Stimulated activated CD8-positive, alpha-beta memory T cell treated with anti-CD3 and anti-CD28 coated beads, Interleukin-7, amount 100 ng/mL, for 24 hours (primary cell): ENCODE measurements around the gene DLG3.
A peak's percentile ranks its signal among the peaks of the same experiment; 100 is the strongest.
"Not testable (repeated sequence)": the region's sequence is repeated elsewhere in the genome, so short reads cannot be mapped to it uniquely, and the experiment has no call there.

Experiments used
- DNase-seq: peaks from one replicate; pipeline ENCODE4 v3.0.0-alpha.2; 2020; ENCODE audit warnings: low read depth

Gene DLG3

GRCh38 chrX:70444326-70444945 lies at the start of gene DLG3:
DLG3 (plus strand) TSS chrX:70444835; CDS start chrX:70445202, 367 bp downstream.
- no peak for DNase-seq

GRCh38 chrX:70398899-70399298 lies 45.7 kb upstream of the DLG3 start:
- no peak for DNase-seq

GRCh38 chrX:70400181-70400580 lies 44.5 kb upstream of the DLG3 start:
- not testable (repeated sequence) for DNase-seq

- no peak for DNase-seq
Observed at GRCh38 chrX:70402721-70403120, 41.9 kb upstream of the DLG3 start.

GRCh38 chrX:70405003-70405402 lies 39.6 kb upstream of the DLG3 start:
- DNase-seq = no peak

- no peak for DNase-seq
Observed at GRCh38 chrX:70410921-70411320, 33.7 kb upstream of the DLG3 start.

GRCh38 chrX:70411475-70411874 lies 33.2 kb upstream of the DLG3 start:
- no peak for DNase-seq

GRCh38 chrX:70421618-70422017 lies 23.0 kb upstream of the DLG3 start:
- DNase-seq = no peak

- no peak for DNase-seq
Observed at GRCh38 chrX:70422851-70423341, 21.7 kb upstream of the DLG3 start, which contains the start of gene GDPD2. GDPD2 (plus strand) TSS chrX:70423314; CDS start chrX:70424985, 1,671 bp downstream.

GRCh38 chrX:70423936-70424675 lies 20.5 kb upstream of the DLG3 start:
- DNase-seq = no peak

GRCh38 chrX:70424801-70425200 lies 19.8 kb upstream of the DLG3 start:
- DNase-seq = no peak

- no peak for DNase-seq
Observed at GRCh38 chrX:70426286-70427278, 18.1 kb upstream of the DLG3 start.

GRCh38 chrX:70427365-70427764 lies 17.3 kb upstream of the DLG3 start:
- DNase-seq = no peak

- no peak for DNase-seq
Observed at GRCh38 chrX:70429759-70430158, 14.9 kb upstream of the DLG3 start.

GRCh38 chrX:70432936-70433847 lies 11.4 kb upstream of the DLG3 start:
- no peak for DNase-seq

GRCh38 chrX:70433848-70434351 lies 10.7 kb upstream of the DLG3 start:
- DNase-seq = peak; percentile 38

- peak; percentile 25 for DNase-seq
Observed at GRCh38 chrX:70434352-70434866, 10.2 kb upstream of the DLG3 start.

- no peak for DNase-seq
Observed at GRCh38 chrX:70434914-70435586, 9.6 kb upstream of the DLG3 start.

- DNase-seq = no peak
Observed at GRCh38 chrX:70436343-70436742, 8.3 kb upstream of the DLG3 start.

- DNase-seq = no peak
Observed at GRCh38 chrX:70437011-70437410, 7.6 kb upstream of the DLG3 start.
